ENCODE measurements around the gene SELENON. TPM values are rescaled to one million over a fixed set of nuclear protein-coding genes. Genes with fewer than 3 reads are reported as not detected.

Gene SELENON
- total and polyA plus RNA-seq, 2 of the 4 experiments (the other 2 are of a cell fraction): 9.1 to 114 TPM

DNA sequence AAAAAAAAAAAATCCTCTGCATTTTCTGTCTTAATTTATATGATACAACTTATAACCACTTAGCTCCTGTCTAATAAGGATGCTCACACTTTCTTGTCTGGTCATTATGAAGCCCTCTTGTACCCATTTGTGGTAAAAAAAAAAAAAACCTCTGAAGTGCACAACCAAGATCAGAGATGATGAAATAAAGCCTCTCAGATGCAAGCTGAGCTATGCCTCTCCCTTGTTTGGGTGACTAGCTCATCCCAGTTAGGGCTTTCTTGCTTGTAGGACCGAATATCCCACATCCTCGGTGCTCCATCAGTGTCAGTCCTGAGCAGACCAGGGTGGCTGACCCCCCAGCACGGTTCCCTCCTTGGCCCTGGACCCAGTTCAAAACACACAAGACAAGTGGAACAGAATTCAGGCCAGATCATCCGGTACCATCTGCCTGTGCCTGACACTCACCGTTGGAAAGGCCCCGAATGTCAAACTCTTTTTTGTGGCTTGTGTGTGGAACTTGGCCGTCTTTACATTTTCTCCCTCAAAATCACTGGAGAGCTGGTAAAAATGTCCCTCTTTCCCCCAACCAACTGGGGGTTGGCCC is 6.3 kb upstream of the SELENON start:
- in situ Hi-C loops (cut with MboI; ENCODE audit: low sequenced_read_pairs) (loop anchor here (5.0 kb wide), 1 partner anchor 181 kb away; no protein-coding TSS in a partner anchor), dilution Hi-C loops (cut with HindIII; ENCODE audit: low sequenced_read_pairs, unreplicated experiment) (no loop called here), intact Hi-C loops (cut with micrococcal nuclease) (no loop called here)
- Histone ChIP-seq H3K18ac (ENCODE audit: low read depth, low read length) (no peak overlapping the region), H3K4me1 (ENCODE audit: control insufficient read depth, insufficient read depth, low read length) (peaks cover 3% of the 10 kb centered on the region), H4K8ac (ENCODE audit: low read depth in 2 of 2, low read length in 2 of 2) (no peak overlapping the region), H2BK120ac (ENCODE audit: low read depth, low read length) (no peak overlapping the region), H3K9ac (ENCODE audit: low read depth, low read length) (no peak overlapping the region), H3K79me1 (ENCODE audit: low read depth in 1 of 2, low read length in 2 of 2) (no peaks in the 10 kb centered on the region), H3K56ac (ENCODE audit: extremely low read depth, insufficient read depth, low read length) (no peak overlapping the region), H3K4me3 (ENCODE audit: insufficient read depth, low read depth, low read length) (no peak overlapping the region), H2BK5ac (ENCODE audit: low read depth, low read length, poor library complexity, severe bottlenecking) (no peak overlapping the region), H4K20me1 (ENCODE audit: insufficient read depth, low read length) (no peaks in the 10 kb centered on the region), H3K9me3 (ENCODE audit: control insufficient read depth, insufficient read depth, low read length) (no peaks in the 10 kb centered on the region), H3K27ac (ENCODE audit: insufficient read depth, low read length) (no peak overlapping the region), H3K23ac (ENCODE audit: low read depth, low read length) (no peak overlapping the region), H3K4ac (ENCODE audit: low read depth, low read length) (no peak overlapping the region), H3K14ac (replicated peaks; ENCODE audit: low read depth, low read length) (no peak overlapping the region), H2BK15ac (ENCODE audit: low read depth, low read length) (no peak overlapping the region), H4K91ac (ENCODE audit: insufficient read depth, low read depth, low read length) (no peak overlapping the region), H2AK5ac (ENCODE audit: low read depth, low read length) (no peak overlapping the region), H4K5ac (ENCODE audit: low read depth, low read length) (no peak overlapping the region), H3K9me1 (ENCODE audit: insufficient read depth, low read length) (no peaks in the 10 kb centered on the region), H3K4me2 (ENCODE audit: low read depth, low read length) (no peak overlapping the region), H2AFZ (replicated peaks; ENCODE audit: low read length, poor library complexity) (peak overlapping the region; percentile 17), H3K36me3 (ENCODE audit: control insufficient read depth, insufficient read depth, low read length) (no peaks in the 10 kb centered on the region; the same call in 1 of the 2 replicates), H2BK20ac (ENCODE audit: low read depth, low read length) (no peak overlapping the region), H3K27me3 (ENCODE audit: control insufficient read depth, insufficient read depth, low read length) (no peaks in the 10 kb centered on the region), H2AK9ac (replicated peaks; ENCODE audit: low read depth, low read length, poor library complexity) (no peak overlapping the region)
- BruUV-seq (replicated peaks): no TSS peak
- DNase-seq: peak; percentile 12
- ChIA-PET POLR2A (ENCODE audit: unreplicated experiment) (no interaction called here), CTCF (interaction anchor here (0.6 to 1.6 kb wide), 2 partner anchors 185 to 241 kb away, joined by 3 to 9 read pairs; no protein-coding TSS in a partner anchor)
- no peak for ATAC-seq (ENCODE audit: low read depth)
- TF ChIP-seq, protein P1, sequence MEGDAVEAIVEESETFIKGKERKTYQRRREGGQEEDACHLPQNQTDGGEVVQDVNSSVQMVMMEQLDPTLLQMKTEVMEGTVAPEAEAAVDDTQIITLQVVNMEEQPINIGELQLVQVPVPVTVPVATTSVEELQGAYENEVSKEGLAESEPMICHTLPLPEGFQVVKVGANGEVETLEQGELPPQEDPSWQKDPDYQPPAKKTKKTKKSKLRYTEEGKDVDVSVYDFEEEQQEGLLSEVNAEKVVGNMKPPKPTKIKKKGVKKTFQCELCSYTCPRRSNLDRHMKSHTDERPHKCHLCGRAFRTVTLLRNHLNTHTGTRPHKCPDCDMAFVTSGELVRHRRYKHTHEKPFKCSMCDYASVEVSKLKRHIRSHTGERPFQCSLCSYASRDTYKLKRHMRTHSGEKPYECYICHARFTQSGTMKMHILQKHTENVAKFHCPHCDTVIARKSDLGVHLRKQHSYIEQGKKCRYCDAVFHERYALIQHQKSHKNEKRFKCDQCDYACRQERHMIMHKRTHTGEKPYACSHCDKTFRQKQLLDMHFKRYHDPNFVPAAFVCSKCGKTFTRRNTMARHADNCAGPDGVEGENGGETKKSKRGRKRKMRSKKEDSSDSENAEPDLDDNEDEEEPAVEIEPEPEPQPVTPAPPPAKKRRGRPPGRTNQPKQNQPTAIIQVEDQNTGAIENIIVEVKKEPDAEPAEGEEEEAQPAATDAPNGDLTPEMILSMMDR (conservative IDR thresholded peaks at IDR 0.05; ENCODE audit: low read depth, low read length): no peak
- TF ChIP-seq MAFK (IDR thresholded peaks at IDR 0.05; ENCODE audit: low read depth, low read length) (no peak), BHLHE40 (IDR thresholded peaks at IDR 0.05; ENCODE audit: low read depth, low read length) (no peak), CEBPB (IDR thresholded peaks at IDR 0.05; ENCODE audit: low read depth, low read length) (no peak), MXI1 (IDR thresholded peaks at IDR 0.05; ENCODE audit: borderline replicate concordance, low read depth, low read length) (no peak), RFX5 (IDR thresholded peaks at IDR 0.05; ENCODE audit: low read depth, low read length) (no peak), RCOR1 (IDR thresholded peaks at IDR 0.05; ENCODE audit: insufficient replicate concordance, low read length) (no peak), FOS (IDR thresholded peaks at IDR 0.05; ENCODE audit: low read depth, low read length) (no peak), MAZ (IDR thresholded peaks at IDR 0.05; ENCODE audit: borderline replicate concordance, low read depth, low read length) (no peak), SMC3 (IDR thresholded peaks at IDR 0.05; ENCODE audit: low read depth, low read length) (no peak), RAD21 (IDR thresholded peaks at IDR 0.05; ENCODE audit: low read length) (no peak)
- TF ChIP-seq, protein P2, sequence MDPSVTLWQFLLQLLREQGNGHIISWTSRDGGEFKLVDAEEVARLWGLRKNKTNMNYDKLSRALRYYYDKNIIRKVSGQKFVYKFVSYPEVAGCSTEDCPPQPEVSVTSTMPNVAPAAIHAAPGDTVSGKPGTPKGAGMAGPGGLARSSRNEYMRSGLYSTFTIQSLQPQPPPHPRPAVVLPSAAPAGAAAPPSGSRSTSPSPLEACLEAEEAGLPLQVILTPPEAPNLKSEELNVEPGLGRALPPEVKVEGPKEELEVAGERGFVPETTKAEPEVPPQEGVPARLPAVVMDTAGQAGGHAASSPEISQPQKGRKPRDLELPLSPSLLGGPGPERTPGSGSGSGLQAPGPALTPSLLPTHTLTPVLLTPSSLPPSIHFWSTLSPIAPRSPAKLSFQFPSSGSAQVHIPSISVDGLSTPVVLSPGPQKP (IDR thresholded peaks at IDR 0.05; ENCODE audit: borderline replicate concordance, low read depth, low read length): no peak
- TF ChIP-seq, protein P3, sequence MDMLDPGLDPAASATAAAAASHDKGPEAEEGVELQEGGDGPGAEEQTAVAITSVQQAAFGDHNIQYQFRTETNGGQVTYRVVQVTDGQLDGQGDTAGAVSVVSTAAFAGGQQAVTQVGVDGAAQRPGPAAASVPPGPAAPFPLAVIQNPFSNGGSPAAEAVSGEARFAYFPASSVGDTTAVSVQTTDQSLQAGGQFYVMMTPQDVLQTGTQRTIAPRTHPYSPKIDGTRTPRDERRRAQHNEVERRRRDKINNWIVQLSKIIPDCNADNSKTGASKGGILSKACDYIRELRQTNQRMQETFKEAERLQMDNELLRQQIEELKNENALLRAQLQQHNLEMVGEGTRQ (IDR thresholded peaks at IDR 0.05; ENCODE audit: low read depth, low read length): no peak
- no CpG with 5 or more reads among the region's 7 CpGs for WGBS, 2 experiments (ENCODE audit: extremely low coverage in 2 of 2, insufficient read length in 1 of 2)
